Heart right ventricle (tissue), 16 donors: ENCODE measurements around the gene CFAP52. TPM values are rescaled to one million over a fixed set of nuclear protein-coding genes. Genes with fewer than 3 reads are reported as not detected.

Source experiments
- ATAC-seq, 8 donors: fragments of 200-7000 bp; cut with Tn5 transposase; one replicate each; pipeline ENCODE4 v1.9.1; 2020; ENCODE audit warnings: mild to moderate bottlenecking in 8 of 8, moderate library complexity in 8 of 8, moderate number of reproducible peaks in 1 of 8
- DNase-seq, 2 donors: peaks; one replicate each; pipeline ENCODE4 v3.0.0-alpha.2; 2020
- H3K27ac ChIP-seq, 10 donors: fragments of 200-600 bp; sonication (generic) in 2 of 10; one replicate each; pipeline versions ENCODE4 v1.5.0 to v1.8.0; 2020 to 2022; ENCODE audit warnings: mild to moderate bottlenecking in 3 of 10
- H3K27me3 ChIP-seq, 7 donors: fragments of 200-600 bp; one replicate each; pipeline ENCODE4 v1.8.0; 2021 to 2022; ENCODE audit warnings: mild to moderate bottlenecking in 2 of 7
- H3K36me3 ChIP-seq, 9 donors: fragments of 200-600 bp; sonication (generic) in 1 of 9; one replicate each; pipeline versions ENCODE4 v1.5.0 to v1.8.0; 2020 to 2022; ENCODE audit warnings: mild to moderate bottlenecking in 2 of 9
- H3K4me1 ChIP-seq, 9 donors: fragments of 200-600 bp; sonication (generic) in 1 of 9; one replicate each; pipeline versions ENCODE4 v1.5.0 to v1.8.0; 2020 to 2022; ENCODE audit warnings: mild to moderate bottlenecking in 4 of 9
- H3K4me3 ChIP-seq, 10 donors: fragments of 200-600 bp; sonication (generic) in 2 of 10; one replicate each; pipeline versions ENCODE4 v1.5.0 to v1.8.0; 2020 to 2022; ENCODE audit warnings: mild to moderate bottlenecking in 7 of 10, moderate library complexity in 2 of 10
- H3K9me3 ChIP-seq, 11 donors: fragments of 200-600 bp in 10 of 11; sonication (generic) in 2 of 11; one replicate each; pipeline versions ENCODE4 v1.5.0 to v1.8.0; 2013 to 2022; ENCODE audit warnings: mild to moderate bottlenecking in 2 of 11, control low read depth in 1 of 11, moderate library complexity in 1 of 11
- WGBS, 2 donors: extraction: QIAGEN DNeasy Blood & Tissue Kit; methylation state at CpG; one replicate each; pipeline ENCODE4 v1.1.7; 2013; ENCODE audit warnings: inconsistent platforms in 1 of 2; 5-methylcytosine and 5-hydroxymethylcytosine counted together
- intact Hi-C, 10 donors: fragments of 100-400 bp; cut with DNase I; formaldehyde crosslinking; loops; one replicate each; pipeline versions ENCODE4 v1.11.1 to v1.14.2; 2022
- polyA plus RNA-seq, 2 donors: library from polyadenylated mRNA; stranded (reverse); fragments of 200-250 nt; gene quantifications; one replicate each; pipeline ENCODE4 v1.2.3, GENCODE V29; 2013
- total RNA-seq, 10 donors: library from RNA; stranded (reverse); fragmentation: NEBNext Ultra II Directional in 3 of 10; extraction: Animal tissue kit (Norgen Biotek cat#: 25700) in 3 of 10; gene quantifications; one replicate each; pipeline versions ENCODE4 v1.2.1 to v1.2.4, GENCODE V29; 2021 to 2023
- TF ChIP-seq, protein P1 (sequence below), 9 donors: fragments of 200-600 bp; sonication (generic) in 2 of 9; IDR thresholded peaks; one replicate each; pipeline versions ENCODE4 v1.5.0 to v1.8.0; 2021 to 2022; ENCODE audit warnings: antibody characterized with exemption in 9 of 9, mild to moderate bottlenecking in 5 of 9, moderate library complexity in 1 of 9
- donor health status: Arrhythmogenic right ventricular cardiomyopathy.
- donor health status: ischemic (EF 13 %, LVEDD 7.1; RV severe dilation, severe dysfunction).
- donor health status: healthy with polysubstance abuse.
- donor health status: DM: no; HTN: yes; CAD: no.
- donor health status: DM: no; HTN: no; CAD: no.
- donor health status: ischemic (EF 25% LVEDD 6.9; RV normal size, moderate dysfunction).
- donor health status: ischemic (EF 25% LVEDD 5.7; RV mildly dilated, moderate dysfunction).
- donor health status: healthy.
- donor health status: DM: yes; HTN: yes; CAD: no.
- donor health status: Ischemic cardiomyopathy.
- donor health status: ischemic (EF 35%, LVEDD 5.7; RV mildly dilated, moderate dysfunction).
- donor health status: nonischemic (EF 11% LVEDD 7.7; RV severe dilation, severe dysfunction).
- donor health status: DM: yes; HTN: yes; CAD: no.
- donor health status: PGD.
- donor health status: ischemic (EF 29% LVEDD 5.4; RV normal size, mild dysfunction).
- donor health status: nonischemic (EF 23%, LVEDD 6.1; RV moderate dilation, normal function).

CFAP52 gene
- total and polyA plus RNA-seq, 12 donors: 0.23 TPM; not detected in 11

DNA sequence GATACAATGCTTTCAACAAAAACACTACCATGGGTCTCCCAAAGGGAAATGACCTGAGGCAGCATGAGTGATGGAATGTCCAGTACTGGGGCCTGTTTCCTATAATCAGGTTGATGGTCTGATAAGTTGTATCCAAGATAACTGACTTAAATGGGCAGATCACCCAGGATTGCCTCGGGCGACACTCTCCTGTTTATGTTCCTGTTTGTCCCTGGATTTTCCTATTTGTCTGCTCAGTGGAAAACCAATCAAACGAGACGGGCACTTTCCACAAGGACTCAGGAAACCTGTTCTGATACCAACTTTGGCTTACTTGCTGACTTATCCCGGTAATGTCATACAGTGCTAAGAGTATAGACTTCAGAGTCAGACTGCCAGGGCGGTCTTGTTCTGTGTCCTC, 96.2 kb downstream of the CFAP52 start:
- Histone ChIP-seq H3K4me1 (no peaks in the 10 kb centered on the region), H3K36me3 (no peaks in the 10 kb centered on the region), H3K27me3 (peaks cover 0 to 27% (median 11%) of the 10 kb centered on the region in 7 donors), H3K9me3 (no peaks in the 10 kb centered on the region), H3K4me3 (no peak overlapping the region), H3K27ac (no peak overlapping the region)
- DNase-seq (no peak), ATAC-seq (no peak)
- TF ChIP-seq, protein P1, sequence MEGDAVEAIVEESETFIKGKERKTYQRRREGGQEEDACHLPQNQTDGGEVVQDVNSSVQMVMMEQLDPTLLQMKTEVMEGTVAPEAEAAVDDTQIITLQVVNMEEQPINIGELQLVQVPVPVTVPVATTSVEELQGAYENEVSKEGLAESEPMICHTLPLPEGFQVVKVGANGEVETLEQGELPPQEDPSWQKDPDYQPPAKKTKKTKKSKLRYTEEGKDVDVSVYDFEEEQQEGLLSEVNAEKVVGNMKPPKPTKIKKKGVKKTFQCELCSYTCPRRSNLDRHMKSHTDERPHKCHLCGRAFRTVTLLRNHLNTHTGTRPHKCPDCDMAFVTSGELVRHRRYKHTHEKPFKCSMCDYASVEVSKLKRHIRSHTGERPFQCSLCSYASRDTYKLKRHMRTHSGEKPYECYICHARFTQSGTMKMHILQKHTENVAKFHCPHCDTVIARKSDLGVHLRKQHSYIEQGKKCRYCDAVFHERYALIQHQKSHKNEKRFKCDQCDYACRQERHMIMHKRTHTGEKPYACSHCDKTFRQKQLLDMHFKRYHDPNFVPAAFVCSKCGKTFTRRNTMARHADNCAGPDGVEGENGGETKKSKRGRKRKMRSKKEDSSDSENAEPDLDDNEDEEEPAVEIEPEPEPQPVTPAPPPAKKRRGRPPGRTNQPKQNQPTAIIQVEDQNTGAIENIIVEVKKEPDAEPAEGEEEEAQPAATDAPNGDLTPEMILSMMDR (IDR thresholded peaks at IDR 0.05): no peak
- intact Hi-C loops: no loop called here
- WGBS, 2 donors: 71% methylated on average over 6 of the region's 6 CpGs

DNA sequence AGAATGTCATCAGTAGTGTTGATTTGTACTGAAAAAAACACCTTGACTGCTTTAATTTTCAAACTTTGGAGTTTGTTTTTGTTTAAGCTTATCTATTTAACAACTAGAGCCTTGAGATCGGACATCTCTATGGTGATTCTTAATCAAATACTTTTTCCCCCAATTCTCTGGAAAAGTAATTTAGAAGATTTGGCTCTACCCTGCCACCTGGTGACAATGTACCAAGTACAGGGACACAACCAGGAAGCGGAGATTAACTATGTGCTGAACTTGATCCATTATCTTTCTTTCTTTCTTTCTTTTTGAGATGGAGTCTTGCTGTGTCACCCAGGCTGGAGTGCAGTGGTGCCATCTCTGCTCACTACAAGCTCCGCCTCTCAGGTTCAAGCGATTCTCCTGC, 99.6 kb downstream of the CFAP52 start:
- no peak overlapping the region for H3K27ac ChIP-seq
- ATAC-seq: no peak
- WGBS, 2 donors: 78 to 83% methylated on average over 4 of the region's 4 CpGs
- H3K27me3 ChIP-seq: peaks cover 0 to 5% (median 0%) of the 10 kb centered on the region in 7 donors
- TF ChIP-seq, protein P1 (IDR thresholded peaks at IDR 0.05): peak in 4 of 9 donors; percentile 9 to 22 (median 18)
- H3K36me3 ChIP-seq: no peaks in the 10 kb centered on the region
- intact Hi-C loops: no loop called here
- H3K4me1 ChIP-seq: no peaks in the 10 kb centered on the region
- peaks cover 0 to 18% (median 6%) of the 10 kb centered on the region in 11 donors for H3K9me3 ChIP-seq
- DNase-seq: no peak
- H3K4me3 ChIP-seq: no peak overlapping the region

DNA sequence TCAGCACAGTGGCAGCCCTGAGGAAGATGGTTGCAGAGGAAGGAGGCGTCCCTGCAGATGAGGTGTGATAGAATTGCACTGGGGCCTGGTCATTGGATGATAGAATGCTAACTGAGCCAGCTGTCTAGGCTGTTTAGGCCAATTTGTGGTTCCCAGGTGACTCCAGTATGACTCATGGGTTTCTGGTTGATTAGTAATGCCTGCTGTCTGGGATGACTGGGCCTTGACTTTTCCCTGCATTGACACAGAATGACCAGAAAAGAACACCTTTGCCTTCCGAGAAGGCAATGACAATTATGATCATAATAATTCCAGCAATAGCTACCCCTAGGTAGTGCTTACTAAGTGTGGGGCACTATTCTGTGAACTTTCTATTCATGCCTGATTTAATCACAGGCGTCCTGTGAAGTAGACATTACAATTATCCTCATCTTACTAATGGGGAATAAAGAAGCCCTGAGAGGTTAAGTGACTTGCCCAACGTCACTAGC, 100.4 kb downstream of the CFAP52 start:
- no peak for DNase-seq
- 88 to 91% methylated on average over 4 of the region's 4 CpGs for WGBS, 2 donors
- no peaks in the 10 kb centered on the region for H3K36me3 ChIP-seq
- no peak overlapping the region for H3K27ac ChIP-seq
- ATAC-seq: no peak
- peaks cover 0 to 18% (median 6%) of the 10 kb centered on the region in 11 donors for H3K9me3 ChIP-seq
- TF ChIP-seq, protein P1 (IDR thresholded peaks at IDR 0.05): no peak
- no peak overlapping the region for H3K4me3 ChIP-seq
- intact Hi-C loops: no loop called here
- no peaks in the 10 kb centered on the region for H3K27me3 ChIP-seq
- H3K4me1 ChIP-seq: no peaks in the 10 kb centered on the region

DNA sequence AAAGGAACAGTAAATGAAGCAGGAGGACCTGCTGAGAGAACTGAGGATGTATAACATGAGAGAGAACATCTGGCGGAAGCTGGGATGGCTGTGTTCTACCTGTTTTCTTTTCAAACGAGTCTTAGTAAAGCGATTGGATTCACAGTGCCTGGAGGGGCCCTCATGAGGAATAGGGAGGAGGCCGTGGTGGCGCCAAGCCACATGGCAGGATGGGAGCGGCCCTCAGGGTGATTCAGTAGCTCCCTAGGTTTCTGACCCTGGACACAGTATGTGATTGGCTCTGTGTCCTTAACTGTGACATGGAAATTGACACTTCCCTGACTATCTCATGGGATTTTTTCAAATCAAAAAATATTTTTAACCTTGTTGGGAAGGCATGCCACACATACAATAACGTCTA, 101.0 kb downstream of the CFAP52 start:
- no peaks in the 10 kb centered on the region for H3K27me3 ChIP-seq
- H3K4me3 ChIP-seq: no peak overlapping the region
- no peak for ATAC-seq
- no peak for DNase-seq
- TF ChIP-seq, protein P1 (IDR thresholded peaks at IDR 0.05): no peak
- WGBS, 2 donors: 73% methylated on average over 7 of the region's 7 CpGs
- H3K4me1 ChIP-seq: no peaks in the 10 kb centered on the region
- intact Hi-C loops: no loop called here
- peaks cover 0 to 18% (median 6%) of the 10 kb centered on the region in 11 donors for H3K9me3 ChIP-seq
- H3K27ac ChIP-seq: no peak overlapping the region
- no peaks in the 10 kb centered on the region for H3K36me3 ChIP-seq
